Activated CD8-positive, alpha-beta memory T cell treated with anti-CD3 and anti-CD28 coated beads for 24 hours (primary cell): ENCODE results near the gene GPX4.

Experiments used
- DNase-seq: peaks from one replicate; pipeline ENCODE4 v3.0.0-alpha.2; 2020

Gene GPX4

GRCh38 chr19:1154731-1155351 lies 51.0 kb downstream of the GPX4 start:
- DNase-seq = no peak

GRCh38 chr19:1155352-1156304 lies 51.8 kb downstream of the GPX4 start:
- DNase-seq = no peak
